ENCODE data around the gene ZNF74.

ZNF74 gene

GRCh38 chr22:20438678-20439492 is 44.9 kb downstream of the ZNF74 start:
- TF ChIP-seq CTCF (IDR thresholded peaks at IDR 0.05; ENCODE audit: extremely low read depth, insufficient read depth, missing control alignments): no peak
- peak; percentile 34 for DNase-seq (ENCODE audit: low spot score)
- in situ Hi-C loops (cut with MboI; ENCODE audit: low pct_unique_long_range_greater_than_20kb, low sequenced_read_pairs, unreplicated experiment): no loop called here

GRCh38 chr22:20439556-20439927 is 45.6 kb downstream of the ZNF74 start:
- in situ Hi-C loops (cut with MboI; ENCODE audit: low pct_unique_long_range_greater_than_20kb, low sequenced_read_pairs, unreplicated experiment): no loop called here
- TF ChIP-seq CTCF (IDR thresholded peaks at IDR 0.05; ENCODE audit: extremely low read depth, insufficient read depth, missing control alignments): no peak
- peak; percentile 23 for DNase-seq (ENCODE audit: low spot score)

- DNase-seq (ENCODE audit: low spot score): peak; percentile 23
- TF ChIP-seq CTCF (IDR thresholded peaks at IDR 0.05; ENCODE audit: extremely low read depth, insufficient read depth, missing control alignments): no peak
- in situ Hi-C loops (cut with MboI; ENCODE audit: low pct_unique_long_range_greater_than_20kb, low sequenced_read_pairs, unreplicated experiment): no loop called here
These were observed 46.1 kb downstream of the ZNF74 start for GRCh38 chr22:20439928-20440575.

- TF ChIP-seq CTCF (IDR thresholded peaks at IDR 0.05; ENCODE audit: extremely low read depth, insufficient read depth, missing control alignments): no peak
- in situ Hi-C loops (cut with MboI; ENCODE audit: low pct_unique_long_range_greater_than_20kb, low sequenced_read_pairs, unreplicated experiment): no loop called here
These were observed 47.0 kb downstream of the ZNF74 start for GRCh38 chr22:20440637-20441591.

GRCh38 chr22:20441631-20442484 is 47.9 kb downstream of the ZNF74 start:
- in situ Hi-C loops (cut with MboI; ENCODE audit: low pct_unique_long_range_greater_than_20kb, low sequenced_read_pairs, unreplicated experiment): no loop called here
- no peak for TF ChIP-seq CTCF (IDR thresholded peaks at IDR 0.05; ENCODE audit: extremely low read depth, insufficient read depth, missing control alignments)
- DNase-seq (ENCODE audit: low spot score): no peak

More at GRCh38 chr22:20440637-20441591, 47.0 kb downstream of the ZNF74 start:
- peak; percentile 36 for DNase-seq (ENCODE audit: low spot score)
